Smooth muscle cell (in vitro differentiated cells): Measurements from ENCODE around the gene CMSS1. TPM values are rescaled to one million over a fixed set of nuclear protein-coding genes. Genes with fewer than 3 reads are reported as not detected.

Experiments
- DNase-seq: peaks from one replicate; lab custom pipeline; 2025; ENCODE audit not compliant: unreplicated experiment; lab: John Stamatoyannopoulos, UW
- H2AFZ ChIP-seq: fragments of 200-600 bp; sonication (generic); 2 replicates; pipeline ENCODE4 v1.6.0; 2016; ENCODE audit warnings: antibody characterized with exemption, low read depth, mild to moderate bottlenecking
- H3F3A ChIP-seq: fragments of 200-600 bp; sonication (generic); 2 replicates; pipeline ENCODE4 v1.6.0; 2017; ENCODE audit warnings: antibody characterized with exemption, low read depth
- H3K27ac ChIP-seq: fragments of 200-600 bp; sonication (generic); 2 replicates; pipeline ENCODE4 v1.5.1; 2016; ENCODE audit warnings: low read depth, mild to moderate bottlenecking
- H3K27me3 ChIP-seq: fragments of 200-600 bp; sonication (generic); 2 replicates; pipeline ENCODE4 v1.6.1; 2016; ENCODE audit warnings: low read depth, mild to moderate bottlenecking
- H3K36me3 ChIP-seq: fragments of 200-600 bp; sonication (generic); 2 replicates; pipeline ENCODE4 v1.5.1; 2016; ENCODE audit warnings: low read depth
- H3K4me1 ChIP-seq: fragments of 200-600 bp; sonication (generic); 2 replicates; pipeline ENCODE4 v1.5.1; 2016; ENCODE audit warnings: low read depth
- H3K4me2 ChIP-seq: fragments of 200-600 bp; sonication (generic); 2 replicates; pipeline ENCODE4 v1.6.0; 2016; ENCODE audit warnings: mild to moderate bottlenecking
- H3K4me3 ChIP-seq: fragments of 200-600 bp; sonication (generic); 2 replicates; pipeline ENCODE4 v1.5.1; 2016; ENCODE audit warnings: mild to moderate bottlenecking
- H3K79me2 ChIP-seq: fragments of 200-600 bp; sonication (generic); 2 replicates; pipeline ENCODE4 v1.6.0; 2016; ENCODE audit warnings: low read depth, mild to moderate bottlenecking
- H3K9ac ChIP-seq: fragments of 200-600 bp; sonication (generic); 2 replicates; pipeline ENCODE4 v1.6.0; 2016; ENCODE audit warnings: low read depth
- H3K9me3 ChIP-seq: fragments of 200-600 bp; sonication (generic); replicated peaks from 2 replicates; pipeline ENCODE4 v1.5.1; 2016; ENCODE audit warnings: low read depth
- H4K20me1 ChIP-seq: fragments of 200-600 bp; sonication (generic); 2 replicates; pipeline ENCODE4 v1.6.0; 2016; ENCODE audit warnings: low read depth
- WGBS: methylation state at CpG from one replicate; pipeline ENCODE4 v1.1.7; 2016; ENCODE audit warnings: low lambda C conversion rate; 5-methylcytosine and 5-hydroxymethylcytosine counted together
- polyA plus RNA-seq: library from polyadenylated mRNA; unstranded; fragments of >200 nt; fragmentation: Nextera tagmentation; extraction: Ambion mirVana; gene quantifications from 2 replicates; pipeline ENCODE4 v1.2.1, GENCODE V29; 2016
- total RNA-seq: library from RNA; depleted of rRNA; stranded (reverse); fragments of >200 nt; gene quantifications from 2 replicates; pipeline ENCODE4 v1.2.3, GENCODE V29; 2014
- TF ChIP-seq, protein P1 (sequence below): fragments of 200-600 bp; sonication (generic); IDR thresholded peaks from 2 replicates; pipeline ENCODE4 v1.5.1; 2017; ENCODE audit warnings: borderline replicate concordance, mild to moderate bottlenecking, antibody characterized with exemption; ENCODE audit not compliant: insufficient read depth, poor library complexity, severe bottlenecking

The CMSS1 gene
- total and polyA plus RNA-seq, 2 experiments from 2014 or later, result 19.2 to 24.1 TPM

DNA sequence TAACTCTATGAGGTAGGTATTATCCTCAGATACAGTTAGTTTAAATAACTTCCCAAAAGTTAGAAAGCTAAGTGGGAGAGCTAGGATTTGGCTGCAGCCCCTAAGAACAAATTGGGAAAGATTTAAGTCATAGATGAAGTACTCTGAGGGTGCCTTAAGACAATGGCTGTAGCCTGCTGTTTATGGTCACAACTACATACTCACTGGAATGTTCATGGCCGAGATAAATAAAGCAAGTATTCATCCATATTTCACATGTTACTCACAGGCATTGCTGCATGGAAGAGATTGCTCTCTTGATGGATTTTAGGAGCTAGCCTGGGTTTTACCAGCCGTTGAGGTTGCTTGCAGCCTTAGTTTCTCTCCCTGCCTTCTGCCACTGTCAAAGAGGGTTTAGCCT lies 145.0 kb downstream of the CMSS1 start:
- H3K9ac ChIP-seq, result no peak overlapping the region
- H3K79me2 ChIP-seq, result no peaks in the 10 kb centered on the region
- no peaks in the 10 kb centered on the region for H3F3A ChIP-seq
- no peak for DNase-seq
- no peaks in the 10 kb centered on the region for H3K36me3 ChIP-seq
- 0% methylated on average over 2 of the region's 2 CpGs for WGBS
- no peak overlapping the region for H2AFZ ChIP-seq
- H3K4me3 ChIP-seq, result no peak overlapping the region
- TF ChIP-seq, protein P1, sequence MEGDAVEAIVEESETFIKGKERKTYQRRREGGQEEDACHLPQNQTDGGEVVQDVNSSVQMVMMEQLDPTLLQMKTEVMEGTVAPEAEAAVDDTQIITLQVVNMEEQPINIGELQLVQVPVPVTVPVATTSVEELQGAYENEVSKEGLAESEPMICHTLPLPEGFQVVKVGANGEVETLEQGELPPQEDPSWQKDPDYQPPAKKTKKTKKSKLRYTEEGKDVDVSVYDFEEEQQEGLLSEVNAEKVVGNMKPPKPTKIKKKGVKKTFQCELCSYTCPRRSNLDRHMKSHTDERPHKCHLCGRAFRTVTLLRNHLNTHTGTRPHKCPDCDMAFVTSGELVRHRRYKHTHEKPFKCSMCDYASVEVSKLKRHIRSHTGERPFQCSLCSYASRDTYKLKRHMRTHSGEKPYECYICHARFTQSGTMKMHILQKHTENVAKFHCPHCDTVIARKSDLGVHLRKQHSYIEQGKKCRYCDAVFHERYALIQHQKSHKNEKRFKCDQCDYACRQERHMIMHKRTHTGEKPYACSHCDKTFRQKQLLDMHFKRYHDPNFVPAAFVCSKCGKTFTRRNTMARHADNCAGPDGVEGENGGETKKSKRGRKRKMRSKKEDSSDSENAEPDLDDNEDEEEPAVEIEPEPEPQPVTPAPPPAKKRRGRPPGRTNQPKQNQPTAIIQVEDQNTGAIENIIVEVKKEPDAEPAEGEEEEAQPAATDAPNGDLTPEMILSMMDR, result no peak
- no peaks in the 10 kb centered on the region for H4K20me1 ChIP-seq
- peak overlapping the region; percentile 54 for H3K4me2 ChIP-seq
- peaks cover 11% of the 10 kb centered on the region for H3K4me1 ChIP-seq
- peak overlapping the region; percentile 73 for H3K27ac ChIP-seq
- no peaks in the 10 kb centered on the region for H3K9me3 ChIP-seq
- no peaks in the 10 kb centered on the region for H3K27me3 ChIP-seq

DNA sequence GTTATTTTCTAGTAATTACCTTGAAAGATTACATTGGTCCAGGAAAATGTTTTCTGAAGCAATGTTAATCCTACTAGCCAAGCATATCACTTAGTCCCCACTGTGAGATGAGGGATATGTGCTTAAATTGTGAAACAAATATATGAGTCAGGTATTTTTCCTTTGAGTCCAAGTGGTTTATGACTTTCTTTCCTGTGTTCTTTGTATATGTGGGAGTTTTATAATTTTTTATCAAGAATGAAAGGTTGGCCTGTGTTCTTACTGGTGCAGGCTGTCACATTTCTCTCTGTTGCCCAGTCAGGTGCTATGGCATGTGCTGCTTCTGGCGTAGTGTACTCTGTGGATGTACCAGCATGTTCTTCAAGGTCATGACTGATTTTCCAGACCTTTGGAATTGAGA lies 147.4 kb downstream of the CMSS1 start:
- Histone ChIP-seq H3K27me3 (no peaks in the 10 kb centered on the region), H4K20me1 (no peaks in the 10 kb centered on the region), H3F3A (no peaks in the 10 kb centered on the region), H3K9ac (no peak overlapping the region), H3K27ac (no peak overlapping the region), H3K36me3 (no peaks in the 10 kb centered on the region), H2AFZ (no peak overlapping the region), H3K4me3 (no peak overlapping the region), H3K4me1 (peaks cover 11% of the 10 kb centered on the region), H3K9me3 (no peaks in the 10 kb centered on the region), H3K4me2 (no peak overlapping the region), H3K79me2 (no peaks in the 10 kb centered on the region)
- no peak for DNase-seq
- WGBS, result 89% methylated on average over 1 of the region's 1 CpG
- TF ChIP-seq, protein P1, result no peak

DNA sequence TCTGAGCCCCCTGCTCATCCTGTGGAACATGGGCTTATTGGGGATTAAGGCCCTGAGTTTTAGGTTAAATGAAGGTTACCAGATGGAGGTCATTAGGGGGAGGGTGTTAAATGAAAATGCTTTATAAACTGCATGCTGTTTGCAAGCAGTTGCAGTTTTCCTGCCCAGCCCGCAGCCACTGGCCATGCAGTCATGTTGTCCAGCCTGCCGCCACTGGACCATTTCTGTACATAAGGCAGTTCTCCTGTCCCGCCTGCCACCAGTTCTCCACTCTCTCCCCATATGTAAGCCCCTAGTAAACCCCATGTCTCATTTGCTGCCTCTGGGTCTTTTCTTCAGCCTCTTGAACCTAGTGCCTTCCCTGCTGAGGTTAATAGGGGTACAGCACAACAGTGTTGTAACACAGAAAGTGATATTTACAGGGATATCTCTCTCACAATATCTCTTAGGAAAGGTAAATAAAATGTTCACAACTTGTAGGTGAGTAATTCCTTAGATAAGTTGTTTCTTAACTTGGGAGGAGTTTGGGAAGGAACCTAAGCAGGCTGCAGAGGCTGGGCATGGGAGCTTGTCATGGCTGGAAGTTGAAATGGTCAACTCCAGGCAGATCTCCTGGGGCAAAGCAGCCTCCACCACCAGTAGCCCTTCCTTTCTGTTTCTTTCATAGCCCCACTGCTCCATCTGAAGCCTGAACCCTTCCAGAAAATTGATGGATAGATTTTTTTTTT lies 148.2 kb downstream of the CMSS1 start:
- Histone ChIP-seq H3K9me3 (no peaks in the 10 kb centered on the region), H3K79me2 (no peaks in the 10 kb centered on the region), H3F3A (no peaks in the 10 kb centered on the region), H3K9ac (no peak overlapping the region), H3K36me3 (no peaks in the 10 kb centered on the region), H3K4me2 (no peak overlapping the region), H3K27ac (no peak overlapping the region), H2AFZ (no peak overlapping the region), H4K20me1 (no peaks in the 10 kb centered on the region), H3K4me1 (peaks cover 5% of the 10 kb centered on the region), H3K27me3 (no peaks in the 10 kb centered on the region), H3K4me3 (no peak overlapping the region)
- TF ChIP-seq, protein P1, result no peak
- DNase-seq, result no peak
- 97% methylated on average over 3 of the region's 3 CpGs for WGBS
